ENCODE results near the gene MAP3K2. TPM values are rescaled to one million over a fixed set of nuclear protein-coding genes. Genes with fewer than 3 reads are reported as not detected.

The MAP3K2 gene
- total and polyA plus RNA-seq, 2 of the 8 experiments (the other 6 are each of a cell fraction or from before 2014, with no cell fraction given), result 2.0 to 23.2 TPM

DNA sequence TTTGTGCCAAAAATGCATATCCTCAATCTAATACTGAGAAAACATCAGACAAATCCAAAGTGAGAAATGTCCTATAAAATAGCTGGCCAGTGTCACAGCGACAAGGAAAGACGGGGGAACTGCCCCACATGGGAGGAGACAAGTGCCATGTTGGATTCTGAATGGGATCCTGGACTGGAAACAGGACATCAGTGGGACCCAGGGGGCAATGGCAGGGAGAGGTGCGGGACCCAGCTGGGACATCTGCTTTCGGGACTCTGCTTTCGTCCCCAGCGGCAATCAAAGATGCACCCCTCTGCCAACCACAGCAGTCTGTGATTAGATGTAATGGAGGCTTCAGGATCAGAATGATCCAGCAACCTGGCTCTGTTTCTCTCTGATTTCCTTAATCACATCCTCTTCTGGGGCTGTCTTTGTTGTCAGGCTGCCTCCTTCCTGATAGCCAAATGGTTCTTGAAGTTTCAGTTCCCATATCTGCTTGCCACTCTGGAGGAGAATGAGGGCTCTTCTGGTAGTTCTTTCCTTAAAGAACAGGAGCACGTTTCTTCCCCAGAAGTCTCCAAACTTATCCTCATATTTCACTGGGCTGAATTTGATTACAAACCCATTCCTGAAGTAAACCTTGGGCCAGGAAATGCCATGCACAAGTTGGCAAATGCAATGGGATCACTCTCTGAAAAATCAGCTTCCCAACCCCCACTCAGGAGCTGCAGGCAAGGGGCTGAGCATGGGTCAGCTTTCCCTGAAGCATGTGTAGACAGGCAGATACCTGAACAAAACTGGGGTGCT, 16.9 kb upstream of the MAP3K2 start:
- Histone ChIP-seq H2AK5ac (ENCODE audit: low read depth, low read length) (no peak overlapping the region), H3K23ac (ENCODE audit: insufficient read length) (no peak overlapping the region), H2BK20ac (ENCODE audit: low read length) (no peak overlapping the region), H3K79me2 (ENCODE audit: control insufficient read depth in 1 of 2, insufficient read depth in 2 of 2, low read length in 2 of 2) (no peaks in the 10 kb centered on the region), H3K27me3 (replicated peaks in 1 of 4; ENCODE audit: control insufficient read depth in 3 of 4, extremely low read depth in 1 of 4, insufficient read depth in 3 of 4, low read length in 3 of 4) (no peaks in the 10 kb centered on the region), H2AFZ (ENCODE audit: low read length) (0 out of 2 replicates have a peak overlapping the region, but pooled peaks have one; percentile 3), H2BK120ac (replicated peaks; ENCODE audit: low read depth, low read length) (no peak overlapping the region), H3K4me2 (ENCODE audit: insufficient read depth in 1 of 2, low read depth in 2 of 2, low read length in 2 of 2) (no peak overlapping the region), H3K27ac (ENCODE audit: low read depth, low read length) (no peak overlapping the region), H4K20me1 (replicated peaks in 1 of 2; ENCODE audit: control insufficient read depth in 1 of 2, insufficient read depth in 2 of 2, low read length in 2 of 2) (no peaks in the 10 kb centered on the region), H4K91ac (replicated peaks; ENCODE audit: insufficient read length, low read length) (no peak overlapping the region), H2BK5ac (ENCODE audit: low read depth, low read length) (no peak overlapping the region), H3K4me1 (replicated peaks in 1 of 4; ENCODE audit: control insufficient read depth in 3 of 4, insufficient read depth in 4 of 4, low read length in 3 of 4) (peaks cover 0 to 8% (median 4%) of the 10 kb centered on the region in 4 experiments; a peak in 3 of 7 replicates), H3K9ac (replicated peaks in 1 of 4; ENCODE audit: extremely low read depth in 1 of 4, low read depth in 3 of 4, low read length in 3 of 4) (no peak overlapping the region), H3K23me2 (ENCODE audit: low read depth, low read length) (peaks cover 2% of the 10 kb centered on the region), H4K8ac (ENCODE audit: extremely low read depth, insufficient read depth, low read length) (no peak overlapping the region), H3K14ac (ENCODE audit: insufficient read length) (no peak overlapping the region), H3K18ac (ENCODE audit: extremely low read depth, low read length) (no peak overlapping the region), H3K4me3 (ENCODE audit: extremely low read depth in 1 of 4, insufficient read depth in 2 of 4, low read depth in 3 of 4, low read length in 4 of 4) (no peak overlapping the region), H3K79me1 (ENCODE audit: low read depth, low read length) (no peaks in the 10 kb centered on the region), H3K4ac (replicated peaks; ENCODE audit: insufficient read length, low read depth, low read length) (no peak overlapping the region), H4K5ac (ENCODE audit: insufficient read length, low read depth, low read length) (no peak overlapping the region), H3K36me3 (ENCODE audit: control insufficient read depth in 2 of 4, insufficient read depth in 4 of 4, low read length in 3 of 4) (no peaks in the 10 kb centered on the region), H3K56ac (replicated peaks; ENCODE audit: insufficient read length, low read depth, low read length) (no peak overlapping the region), H2BK15ac (ENCODE audit: low read length) (no peak overlapping the region), H3K9me3 (ENCODE audit: insufficient read depth in 2 of 2, low read depth in 1 of 2, low read length in 1 of 2) (no peaks in the 10 kb centered on the region), H2BK12ac (ENCODE audit: low read depth, low read length) (no peak overlapping the region)
- ChIA-PET POLR2A (ENCODE audit: partially characterized antibody) (no interaction called here), CTCF (ENCODE audit: partially characterized antibody) (interaction anchor here (0.9 to 2.9 kb wide), 5 partner anchors 10 to 49 kb away, joined by 3 to 14 read pairs (median 4); no protein-coding TSS in a partner anchor)
- 81% methylated on average over 7 of the region's 7 CpGs; no CpG with 5 or more reads in 1 of the 2 experiments for WGBS, 2 experiments (ENCODE audit: extremely low coverage in 1 of 2, insufficient coverage in 1 of 2, insufficient read length in 1 of 2, insufficient replicate concordance in 2 of 2, low coverage in 1 of 2, low lambda C conversion rate in 2 of 2, missing lambda C conversion rate in 1 of 2)
- no peak for FAIRE-seq
- DNase-seq (ENCODE audit: low read depth in 1 of 2, low spot score in 2 of 2), result no peak
- no peak for TF ChIP-seq SP2 (IDR thresholded peaks at IDR 0.05; ENCODE audit: low read length)
- no peak for TF ChIP-seq SIN3A (conservative IDR thresholded peaks at IDR 0.05 in 1 of 2, IDR thresholded peaks at IDR 0.05 in 1 of 2; ENCODE audit: low read depth in 1 of 2, low read length in 2 of 2)
- no peak for TF ChIP-seq TAF7 (optimal IDR thresholded peaks at IDR 0.05; ENCODE audit: borderline replicate concordance, low read depth, low read length)
- TF ChIP-seq, protein P1, sequence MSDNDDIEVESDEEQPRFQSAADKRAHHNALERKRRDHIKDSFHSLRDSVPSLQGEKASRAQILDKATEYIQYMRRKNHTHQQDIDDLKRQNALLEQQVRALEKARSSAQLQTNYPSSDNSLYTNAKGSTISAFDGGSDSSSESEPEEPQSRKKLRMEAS (IDR thresholded peaks at IDR 0.05), result no peak
- TF ChIP-seq POLR2AphosphoS5 (IDR thresholded peaks at IDR 0.05; ENCODE audit: low read depth, low read length), result no peak
- no peak for TF ChIP-seq SRF (IDR thresholded peaks at IDR 0.05; ENCODE audit: low read depth, low read length)
- TF ChIP-seq NRF1 (IDR thresholded peaks at IDR 0.05; ENCODE audit: low read depth, low read length), result no peak
- no peak for TF ChIP-seq SAP30 (IDR thresholded peaks at IDR 0.05; ENCODE audit: insufficient read depth, insufficient replicate concordance, low read length)
- no peak for TF ChIP-seq PHF8 (conservative IDR thresholded peaks at IDR 0.05; ENCODE audit: low read depth, low read length)
- TF ChIP-seq GABPA (IDR thresholded peaks at IDR 0.05; ENCODE audit: borderline replicate concordance, insufficient read depth, low read length), result no peak
- TF ChIP-seq EP300 (IDR thresholded peaks at IDR 0.05; ENCODE audit: borderline replicate concordance in 1 of 2, low read depth in 2 of 2, low read length in 2 of 2), result no peak
- TF ChIP-seq CHD2 (IDR thresholded peaks at IDR 0.05; ENCODE audit: low read length), result no peak
